ENCODE data around the gene CEP57L1.
"Not testable (repeated sequence)": the region's sequence is repeated elsewhere in the genome, so short reads cannot be mapped to it uniquely, and the experiment has no call there.

The CEP57L1 gene

DNA sequence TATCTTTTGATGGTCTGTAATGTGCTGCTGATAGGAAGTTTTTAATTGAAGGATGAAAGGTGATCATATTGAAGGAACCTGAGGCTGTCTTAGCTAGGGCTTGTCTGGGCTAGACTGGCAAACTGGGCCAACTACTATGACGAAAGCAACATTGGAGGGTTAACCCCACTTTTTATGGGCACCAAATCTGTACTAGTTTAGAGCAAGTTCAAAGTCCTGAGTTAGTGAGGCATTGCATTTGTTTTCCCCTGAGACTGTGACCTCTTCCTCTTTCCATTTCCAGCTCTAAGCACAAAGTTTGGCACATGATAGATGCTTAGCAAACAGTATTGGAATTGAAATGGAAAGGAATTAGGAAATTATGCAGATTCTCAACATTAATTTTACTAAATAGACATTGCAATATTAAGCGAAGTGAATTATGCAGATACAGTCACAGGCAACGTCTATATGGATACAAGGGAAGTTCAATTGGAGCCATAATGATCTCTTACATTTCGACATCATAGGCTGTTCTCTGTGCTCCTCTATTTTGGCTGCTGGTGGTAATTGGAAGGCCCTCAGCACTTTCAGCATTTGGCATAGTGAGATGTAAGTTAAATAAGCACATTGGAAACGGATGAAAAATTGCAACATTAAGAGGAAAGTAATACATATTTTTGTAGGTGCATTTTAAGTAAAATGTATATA is 22.2 kb downstream of the CEP57L1 start:
- no peak for DNase-seq

DNA sequence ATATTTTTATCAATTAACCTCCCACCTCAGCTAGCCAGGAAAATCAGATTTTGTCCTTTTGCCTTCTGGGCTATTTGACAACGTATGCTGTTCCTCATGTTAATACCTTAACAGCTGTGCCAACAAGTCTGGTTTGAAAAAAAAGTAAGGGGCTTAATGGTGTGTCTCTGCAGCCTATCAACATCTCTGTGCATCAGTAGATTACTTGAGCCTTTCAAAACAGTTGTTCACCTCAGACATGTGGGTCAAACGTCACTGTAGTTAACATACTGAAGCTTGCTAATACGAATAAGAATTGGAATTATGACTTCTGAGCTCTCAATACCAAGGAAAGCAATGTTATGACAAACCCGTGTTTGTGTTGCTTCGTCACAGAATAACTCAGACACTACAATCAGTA is 23.0 kb downstream of the CEP57L1 start:
- no peak for DNase-seq

DNA sequence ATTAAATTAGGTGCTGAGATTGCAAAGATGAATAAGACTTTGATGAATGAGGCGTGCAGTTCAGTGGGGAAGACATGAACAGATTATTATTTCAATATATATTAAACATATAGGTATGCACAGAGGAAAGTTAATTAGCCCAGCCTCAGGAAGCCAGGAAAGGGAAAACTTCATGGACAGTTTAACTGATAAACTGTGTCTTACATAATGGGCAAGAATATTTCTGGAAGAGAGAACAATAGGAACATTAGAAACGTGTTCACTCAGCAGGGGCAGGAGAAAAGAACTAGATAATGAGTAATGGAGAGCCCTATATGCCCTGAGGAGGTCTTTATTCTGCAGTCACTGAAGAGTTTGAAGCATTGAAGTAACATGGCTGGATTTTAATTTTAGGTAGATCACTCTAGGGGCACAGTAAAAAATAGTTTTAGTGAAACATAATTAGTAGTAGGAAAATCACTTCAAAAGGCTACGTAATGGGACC is 23.6 kb downstream of the CEP57L1 start:
- DNase-seq = no peak

DNA sequence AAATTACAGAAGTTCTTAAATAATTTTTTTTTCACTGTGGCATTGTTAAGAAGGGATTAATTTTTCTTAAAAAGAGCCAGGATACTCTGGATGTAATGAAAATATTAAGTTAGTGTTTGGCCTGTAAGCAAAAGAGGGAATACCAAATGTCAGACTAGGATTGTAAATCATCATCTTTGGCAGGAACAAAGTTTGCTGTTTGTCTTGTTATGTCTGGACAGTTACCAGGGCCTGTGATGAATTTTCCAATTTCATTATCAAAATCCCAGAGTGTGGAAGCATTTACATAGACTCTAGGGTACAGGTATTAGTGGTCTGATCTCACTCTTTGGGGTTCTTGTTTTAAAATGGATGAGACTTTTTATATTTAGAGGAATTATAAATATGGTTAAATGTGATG is 26.1 kb downstream of the CEP57L1 start:
- no peak for DNase-seq

DNA sequence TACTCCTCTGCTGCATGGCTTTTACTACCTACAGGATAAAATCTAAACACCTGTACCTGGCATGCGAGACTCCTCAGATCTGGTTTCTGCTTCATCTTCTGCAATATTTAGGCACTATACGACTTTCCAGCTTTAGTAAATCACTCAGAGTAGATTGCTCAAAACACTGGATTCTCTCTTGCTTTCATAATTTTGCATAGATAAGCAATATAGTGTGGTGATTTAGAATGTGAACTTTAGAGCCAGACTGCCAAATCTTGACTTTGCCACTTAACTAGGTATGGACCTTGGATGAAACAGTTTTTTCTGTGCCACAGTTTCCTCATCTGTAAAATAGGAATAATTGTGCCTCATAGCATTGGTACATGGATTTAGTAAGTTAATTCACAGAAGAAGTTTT is 28.9 kb downstream of the CEP57L1 start:
- DNase-seq = no peak

DNA sequence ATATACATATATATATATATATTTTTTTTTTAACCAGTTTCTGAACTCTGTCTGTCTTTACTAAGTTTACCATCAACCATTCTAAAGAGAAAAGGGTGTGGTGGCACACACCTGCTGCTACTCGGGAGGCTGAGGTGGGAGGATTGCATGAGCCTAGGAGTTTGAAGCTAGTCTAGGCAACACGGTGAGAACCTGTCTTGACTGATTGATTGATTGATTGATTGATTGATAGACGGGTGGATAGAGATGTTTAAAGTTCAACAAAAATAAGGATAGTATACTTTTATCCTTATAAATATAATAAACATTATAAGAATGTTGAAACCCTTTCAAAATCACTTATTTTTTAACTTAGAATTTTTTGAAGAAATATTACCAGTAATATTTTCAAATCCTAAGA is 30.2 kb downstream of the CEP57L1 start:
- no peak for DNase-seq

DNA sequence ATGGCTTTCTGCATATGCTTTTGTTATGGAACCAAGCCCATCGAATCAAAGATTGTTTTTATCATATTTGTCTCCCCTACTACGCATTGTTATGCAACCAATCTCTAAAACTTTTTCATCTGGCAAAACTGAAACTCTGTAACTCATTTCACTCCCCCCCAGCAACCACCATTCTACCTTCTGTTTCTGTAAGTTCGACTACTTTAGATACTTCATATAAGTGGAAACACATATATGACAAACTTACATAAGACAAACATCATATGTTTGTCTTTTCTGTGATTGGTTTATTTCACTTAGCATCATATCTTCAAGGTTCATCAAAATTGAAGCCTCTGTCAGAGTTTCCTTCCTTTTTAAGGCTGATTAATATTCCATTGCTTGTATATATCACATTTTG is 34.8 kb downstream of the CEP57L1 start:
- no peak for DNase-seq

DNA sequence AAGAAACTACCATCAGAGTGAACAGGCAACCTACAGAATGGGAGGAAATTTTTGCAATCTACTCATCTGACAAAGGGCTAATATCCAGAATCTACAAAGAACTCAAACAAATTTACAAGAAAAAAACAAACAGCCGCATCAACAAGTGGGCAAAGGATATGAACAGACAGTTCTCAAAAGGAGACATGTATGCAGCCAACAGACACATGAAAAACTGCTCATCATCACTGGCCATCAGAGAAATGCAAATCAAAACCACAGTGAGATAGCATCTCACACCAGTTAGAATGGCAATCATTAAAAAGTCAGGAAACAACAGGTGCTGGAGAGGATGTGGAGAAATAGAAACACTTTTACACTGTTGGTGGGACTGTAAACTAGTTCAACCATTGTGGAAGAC is 40.3 kb downstream of the CEP57L1 start:
- not testable (repeated sequence) for DNase-seq

DNA sequence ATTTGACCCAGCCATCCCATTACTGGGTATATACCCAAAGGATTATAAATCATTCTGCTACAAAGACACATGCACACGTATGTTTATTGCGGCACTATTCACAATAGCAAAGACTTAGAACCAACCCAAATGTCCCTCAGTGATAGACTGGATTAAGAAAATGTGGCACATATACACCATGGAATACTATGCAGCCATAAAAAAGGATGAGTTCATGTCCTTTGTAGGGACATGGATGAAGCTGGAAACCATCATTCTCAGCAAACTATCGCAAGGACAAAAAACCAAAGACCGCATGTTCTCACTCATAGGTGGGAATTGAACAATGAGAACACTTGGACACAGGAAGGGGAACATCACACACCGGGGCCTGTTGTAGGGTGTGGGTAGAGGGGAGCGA is 40.7 kb downstream of the CEP57L1 start:
- DNase-seq = not testable (repeated sequence)

DNA sequence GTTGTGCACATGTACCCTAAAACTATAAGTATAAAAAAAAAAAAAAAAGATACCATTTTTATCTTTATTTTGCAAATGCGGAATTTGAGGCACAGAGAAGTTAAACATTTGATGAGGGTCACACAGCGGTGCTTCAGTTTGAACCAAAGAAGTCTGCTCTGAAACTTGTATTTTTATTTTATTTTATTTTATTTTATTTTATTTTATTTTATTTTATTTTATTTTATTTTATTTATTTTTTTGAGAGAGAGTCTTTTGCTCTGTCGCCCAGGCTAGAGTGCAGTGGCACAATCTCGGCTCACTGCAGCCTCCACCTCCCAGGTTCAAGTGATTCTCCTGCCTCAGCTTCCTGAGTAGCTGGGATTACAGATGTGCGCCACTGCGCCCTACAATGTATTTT is 41.2 kb downstream of the CEP57L1 start:
- not testable (repeated sequence) for DNase-seq

DNA sequence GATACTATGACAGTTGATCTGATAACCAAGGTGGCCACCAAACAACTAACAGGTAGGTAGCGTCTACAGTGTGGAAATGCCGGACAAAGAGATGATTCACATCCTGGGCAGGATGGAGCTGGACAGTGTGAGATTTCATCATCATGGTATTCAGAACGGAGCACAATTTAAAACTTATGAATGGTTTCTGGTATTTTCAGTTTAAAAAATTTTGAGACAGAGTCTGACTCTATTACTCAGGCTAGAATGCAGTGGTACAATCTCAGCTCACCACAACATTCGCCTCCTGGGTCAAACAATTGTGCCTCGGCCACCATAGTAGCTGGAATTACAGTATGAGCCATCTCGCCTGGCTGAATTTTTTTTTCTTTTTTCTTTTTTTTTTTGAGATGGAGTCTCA is 43.8 kb downstream of the CEP57L1 start:
- no peak for DNase-seq

DNA sequence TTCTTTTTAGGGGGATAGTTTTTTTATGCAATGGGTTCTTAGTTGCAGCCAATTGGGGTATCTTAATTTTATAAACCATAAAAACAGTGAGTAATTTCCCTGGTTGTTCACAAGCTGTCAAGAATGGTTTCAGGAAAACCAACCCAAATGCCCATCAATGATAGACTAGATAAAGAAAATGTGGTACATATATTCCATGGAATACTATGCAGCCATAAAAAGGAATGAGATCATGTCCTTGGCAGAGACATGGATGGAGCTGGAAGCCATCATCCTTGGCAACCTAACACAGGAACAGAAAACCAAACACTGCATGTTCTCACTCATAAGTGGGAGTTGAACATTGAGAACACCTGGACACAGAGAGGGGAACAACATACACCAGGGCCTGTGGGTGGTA is 46.8 kb downstream of the CEP57L1 start:
- DNase-seq = not testable (repeated sequence)

DNA sequence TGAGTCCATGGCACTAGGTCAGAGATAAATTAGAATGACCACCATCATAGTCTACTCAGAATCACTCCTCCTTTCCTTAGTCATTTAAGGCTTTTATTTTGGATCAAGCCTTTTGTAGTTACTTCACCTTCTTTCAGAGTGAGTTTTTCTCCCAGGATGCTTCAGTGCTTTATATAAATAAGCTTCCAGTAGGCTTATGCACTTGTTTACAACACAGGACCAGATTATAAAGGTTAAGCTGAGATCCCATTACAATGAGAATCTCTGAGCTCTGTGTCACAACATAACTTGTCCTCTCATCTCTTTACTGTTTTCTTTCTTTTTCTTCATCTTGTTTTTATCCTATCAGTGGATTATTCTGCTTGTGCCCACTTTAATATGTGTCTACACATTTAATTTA is 47.9 kb downstream of the CEP57L1 start:
- DNase-seq = no peak

DNA sequence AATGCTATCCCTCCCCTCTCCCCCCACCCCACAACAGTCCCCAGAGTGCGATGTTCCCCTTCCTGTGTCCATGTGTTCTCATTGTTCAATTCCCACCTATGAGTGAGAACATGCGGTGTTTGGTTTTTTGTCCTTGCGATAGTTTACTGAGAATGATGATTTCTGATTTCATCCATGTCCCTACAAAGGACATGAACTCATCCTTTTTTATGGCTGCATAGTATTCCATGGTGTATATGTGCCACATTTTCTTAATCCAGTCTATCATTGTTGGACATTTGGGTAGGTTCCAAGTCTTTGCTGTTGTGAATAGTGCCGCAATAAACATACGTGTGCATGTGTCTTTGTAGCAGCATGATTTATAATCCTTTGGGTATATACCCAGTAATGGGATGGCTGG is 52.9 kb downstream of the CEP57L1 start:
- DNase-seq = not testable (repeated sequence)

DNA sequence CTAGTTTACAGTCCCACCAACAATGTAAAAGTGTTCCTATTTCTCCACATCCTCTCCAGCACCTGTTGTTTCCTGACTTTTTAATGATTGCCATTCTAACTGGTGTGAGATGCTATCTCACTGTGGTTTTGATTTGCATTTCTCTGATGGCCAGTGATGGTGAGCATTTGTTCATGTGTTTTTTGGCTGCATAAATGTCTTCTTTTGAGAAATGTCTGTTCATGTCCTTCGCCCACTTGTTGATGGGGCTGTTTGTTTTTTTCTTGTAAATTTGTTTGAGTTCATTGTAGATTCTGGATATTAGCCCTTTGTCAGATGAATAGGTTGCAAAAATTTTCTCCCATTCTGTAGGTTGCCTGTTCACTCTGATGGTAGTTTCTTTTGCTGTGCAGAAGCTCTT is 53.4 kb downstream of the CEP57L1 start:
- DNase-seq = not testable (repeated sequence)

DNA sequence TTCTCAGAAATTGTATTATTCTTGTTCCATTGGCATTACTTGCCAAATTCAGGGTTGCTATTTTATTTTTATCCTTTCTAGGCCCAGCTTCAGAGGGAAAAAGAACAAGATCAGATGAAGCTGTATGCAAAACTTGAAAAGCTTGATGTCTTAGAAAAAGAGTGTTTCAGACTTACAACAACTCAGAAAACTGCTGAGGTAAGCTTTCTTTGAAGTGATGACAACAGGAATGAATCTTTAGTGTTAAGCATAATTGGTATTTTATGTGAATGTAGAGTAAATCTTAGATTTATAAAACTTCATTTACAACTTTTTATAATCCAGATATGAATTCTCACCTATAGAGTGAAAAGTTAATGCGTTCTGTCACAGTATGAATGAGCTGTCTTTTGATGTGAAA is 58.4 kb downstream of the CEP57L1 start:
- no peak for DNase-seq

DNA sequence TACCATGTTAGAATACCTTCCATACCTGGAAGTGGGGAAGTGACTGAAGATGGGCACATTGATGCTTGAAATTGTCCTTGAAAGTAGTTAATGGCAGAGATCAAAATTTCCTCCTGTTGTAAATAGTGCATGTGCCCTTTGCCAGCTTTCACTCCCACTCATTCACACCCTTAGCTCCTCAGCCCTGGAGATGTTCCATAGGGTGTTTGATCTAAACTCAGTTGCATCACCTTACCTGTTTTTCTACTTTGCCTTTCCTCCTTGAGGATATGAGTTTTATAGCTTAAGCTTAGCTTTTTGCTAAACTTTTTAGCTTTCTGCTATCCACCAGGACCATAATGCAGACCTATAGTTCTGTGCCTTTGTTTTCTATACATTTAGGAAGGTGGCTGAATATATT is 69.0 kb downstream of the CEP57L1 start:
- DNase-seq = no peak

DNA sequence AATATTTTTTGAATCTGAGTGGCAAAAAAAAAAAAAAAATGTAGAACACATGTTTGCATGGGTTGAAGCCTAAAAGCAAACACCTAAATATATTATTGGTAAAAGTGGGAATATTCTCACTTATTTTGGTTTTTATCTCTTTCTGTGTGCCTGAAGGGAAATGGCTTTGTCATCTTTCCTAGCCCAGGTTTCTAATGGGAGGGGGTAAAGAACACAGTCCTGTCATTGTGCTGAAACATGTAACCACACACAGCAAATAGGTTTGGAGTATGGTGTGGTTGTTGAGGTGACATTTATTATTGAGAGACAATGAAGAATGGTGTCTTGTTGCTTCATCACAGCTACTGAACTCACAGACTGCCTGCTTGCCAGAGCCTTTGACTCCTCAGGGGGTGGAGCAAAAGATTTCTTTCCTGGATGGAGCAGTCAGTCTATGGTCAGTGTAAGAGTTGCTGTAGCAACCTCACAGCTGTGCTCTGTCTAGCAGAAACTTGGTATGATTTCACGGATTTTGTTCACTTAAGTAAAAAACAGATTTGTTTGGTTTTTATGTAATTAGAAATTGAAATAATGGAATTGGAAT is 70.2 kb downstream of the CEP57L1 start:
- no peak for DNase-seq

DNA sequence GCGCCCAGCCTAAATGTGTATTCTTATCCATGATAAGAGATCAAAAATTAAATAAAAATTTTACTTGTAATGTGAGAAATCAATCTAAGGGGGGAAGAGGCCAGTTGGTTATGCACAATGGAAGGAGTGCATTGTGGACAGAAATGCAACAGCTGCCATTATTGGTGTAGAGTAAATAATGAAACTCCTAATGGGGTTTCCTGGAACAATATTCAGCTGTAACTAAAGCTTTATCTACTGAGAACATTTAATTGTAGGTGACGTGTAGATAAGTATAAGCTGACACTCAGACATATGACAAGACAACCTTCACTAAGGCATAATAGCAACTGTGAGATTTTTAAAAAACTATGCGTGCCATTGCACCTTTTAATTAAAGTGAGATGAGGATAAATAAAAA is 71.4 kb downstream of the CEP57L1 start:
- DNase-seq = no peak

DNA sequence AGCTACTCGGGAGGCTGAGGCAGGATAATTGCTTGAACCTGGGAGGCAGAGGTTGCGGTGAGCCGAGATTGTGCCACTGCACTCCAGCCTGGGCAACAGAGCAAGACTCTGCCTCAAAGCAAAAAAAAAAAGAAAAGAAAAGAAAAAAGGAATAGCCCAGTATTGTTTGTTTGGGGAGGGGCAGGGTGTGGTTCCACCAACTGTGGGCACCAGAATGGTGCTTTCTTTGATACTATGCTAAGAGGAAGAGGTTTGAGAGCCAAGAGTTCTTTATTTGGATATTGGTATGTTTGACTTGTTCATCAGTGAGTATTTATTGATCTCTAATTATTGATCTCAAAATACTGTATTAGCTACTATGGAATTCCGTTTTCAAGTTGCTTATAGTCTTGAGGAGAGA is 72.3 kb downstream of the CEP57L1 start:
- DNase-seq = no peak

DNA sequence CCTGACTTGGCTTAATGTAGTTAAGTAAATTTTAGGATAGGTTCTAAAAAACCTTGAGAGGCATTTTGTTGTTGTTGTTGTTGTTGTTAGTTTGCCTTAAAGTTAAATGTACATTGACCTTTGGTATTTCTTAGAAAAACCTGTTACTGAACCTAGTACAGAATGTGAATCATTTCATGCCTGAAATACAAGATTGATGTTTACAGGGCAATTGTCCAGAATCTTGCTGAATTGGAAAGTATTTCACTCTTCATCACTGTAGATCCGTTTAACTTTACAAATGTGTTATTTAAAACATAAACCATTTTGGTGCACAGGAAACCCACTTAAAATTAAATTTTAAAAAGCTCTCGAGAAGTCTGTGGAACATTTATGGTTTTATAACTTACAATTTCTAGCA is 75.0 kb downstream of the CEP57L1 start:
- DNase-seq = no peak

DNA sequence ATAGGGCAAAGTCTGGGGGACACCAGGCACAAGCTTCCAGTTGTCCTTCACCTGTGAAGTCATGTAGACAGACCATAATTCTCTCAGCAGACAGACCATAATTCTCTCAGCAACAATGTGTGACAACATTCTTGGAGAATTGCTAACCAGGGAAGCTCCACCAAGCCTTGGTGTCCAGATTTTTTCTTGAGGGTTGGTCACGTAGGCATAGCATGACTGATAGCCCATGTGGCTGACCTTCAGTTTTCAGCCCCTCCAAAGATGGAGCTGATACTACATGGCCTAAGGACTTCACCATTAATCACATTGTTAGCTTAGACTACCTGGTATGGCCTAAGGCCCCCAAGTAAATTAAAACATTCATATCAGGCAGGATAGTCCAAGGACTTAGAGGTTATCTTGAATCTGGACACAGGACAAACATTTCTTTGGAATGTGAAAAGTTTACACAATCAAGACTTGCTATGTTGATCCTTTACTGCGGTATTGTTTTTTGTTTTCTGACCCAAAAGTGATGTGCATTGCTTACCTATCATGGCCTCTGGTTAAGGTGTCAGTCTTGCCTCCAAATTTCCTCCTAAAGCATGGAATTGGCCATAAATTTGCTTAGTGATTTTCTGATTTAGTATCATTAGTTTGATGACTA is 76.9 kb downstream of the CEP57L1 start:
- DNase-seq = no peak

DNA sequence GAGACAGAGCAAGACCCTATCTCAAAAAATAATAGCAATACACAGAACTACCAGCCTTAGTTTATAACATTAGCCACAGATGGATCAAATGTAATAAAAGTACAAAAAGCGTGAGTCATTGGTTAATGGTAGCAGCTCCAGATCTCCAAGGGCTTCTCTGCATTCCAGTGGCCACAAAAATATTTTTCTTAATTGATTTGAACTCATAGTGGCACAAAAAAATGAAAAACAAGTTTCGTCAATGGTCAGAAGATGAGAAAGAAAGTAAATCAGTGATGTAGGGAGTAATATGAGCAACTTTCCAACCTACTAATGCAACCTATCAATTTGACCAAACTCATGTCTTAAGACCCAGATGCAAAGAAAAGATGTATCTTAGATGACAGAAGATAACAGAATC is 79.6 kb downstream of the CEP57L1 start:
- DNase-seq = no peak

DNA sequence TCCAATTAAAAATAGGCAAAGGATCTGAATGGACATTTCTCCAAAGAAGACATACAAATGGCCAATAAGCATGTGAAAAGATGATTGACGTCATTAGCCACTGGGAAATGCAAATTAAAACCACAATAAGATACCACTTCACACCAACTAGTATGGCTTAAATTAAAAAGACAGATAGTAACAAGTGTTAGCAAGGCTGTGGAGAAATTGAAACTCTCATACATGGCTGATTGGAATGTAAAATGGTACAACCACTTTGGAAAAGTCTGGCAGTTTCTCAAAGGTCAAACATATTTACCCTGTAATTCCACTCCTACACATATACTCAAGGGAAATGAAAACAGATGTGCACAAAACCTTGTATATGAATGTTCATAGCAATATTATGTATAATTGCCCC is 83.6 kb downstream of the CEP57L1 start:
- DNase-seq = no peak
